SK-N-SH treated with all-trans-retinoic acid at 6 μM for 48 hours (cell line): ENCODE results near the gene PIF1.

Experiments
- ESRRG ChIP-seq: fragments of 250-450 bp; sonication (Bioruptor Pico); IDR thresholded peaks from 2 replicates; pipeline ENCODE4 v1.6.1; 2021; ENCODE audit warnings: mild to moderate bottlenecking
- ZNF565 ChIP-seq: fragments of 450-650 bp; formaldehyde crosslinking; conservative IDR thresholded peaks from 2 replicates; pipeline ENCODE4 v1.5.0; 2020; ENCODE audit warnings: low read depth, mild to moderate bottlenecking, moderate library complexity
- ZNF8 ChIP-seq: fragments of 450-650 bp; formaldehyde crosslinking; IDR thresholded peaks from 2 replicates; pipeline ENCODE4 v1.5.0; 2020; ENCODE audit warnings: mild to moderate bottlenecking, moderate library complexity

DNA sequence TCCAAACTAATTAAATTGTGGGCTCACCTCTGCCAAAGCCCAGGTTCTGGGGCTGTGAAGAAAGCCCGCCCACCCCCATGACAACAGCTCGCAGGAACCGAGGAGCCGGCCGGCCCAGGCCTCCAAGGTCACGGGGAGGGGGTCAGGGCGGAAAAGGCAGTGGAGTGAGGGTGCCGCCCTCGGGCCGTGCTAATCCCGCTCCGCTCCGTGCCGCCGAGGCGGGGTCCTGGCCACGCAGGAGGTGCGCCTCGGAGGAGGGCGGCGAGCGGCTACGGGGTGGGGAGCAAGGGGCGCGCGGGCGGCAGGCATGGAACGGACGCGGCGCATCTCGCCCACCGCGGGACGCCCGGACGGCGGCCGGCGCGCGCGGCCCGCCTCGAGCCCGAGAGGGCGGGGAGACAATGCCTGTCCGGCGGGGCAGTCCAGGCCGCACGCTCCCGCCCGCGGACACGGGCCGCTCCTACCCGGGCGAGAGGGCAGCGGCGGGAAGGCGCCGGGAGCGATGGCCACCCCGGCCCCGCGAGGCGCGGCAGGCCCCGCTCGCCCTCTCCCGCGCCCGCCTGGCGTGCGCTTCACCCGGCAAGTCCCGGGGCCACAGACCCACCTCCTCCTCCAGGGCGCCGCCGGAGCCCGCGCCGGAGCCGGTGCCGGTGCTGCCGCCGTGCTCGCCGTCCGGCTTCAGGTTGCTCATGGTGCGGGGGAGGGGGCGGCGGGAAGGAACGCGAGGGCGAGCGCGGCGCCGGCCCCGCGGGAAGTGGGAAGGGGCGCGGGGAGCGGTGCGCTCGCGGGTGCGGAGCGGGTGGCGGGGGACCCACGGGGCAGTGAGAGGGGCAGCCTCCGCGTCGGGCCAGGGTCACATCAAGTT, 50.6 kb downstream of the PIF1 start:
- no peak for TF ChIP-seq ZNF565 (CRISPR knock-in tag)
- TF ChIP-seq ZNF8: no peak
- no peak for TF ChIP-seq ESRRG (CRISPR knock-in tag)
